ENCODE data around the gene BAIAP2. TPM values are rescaled to one million over a fixed set of nuclear protein-coding genes. Genes with fewer than 3 reads are reported as not detected.

The BAIAP2 gene
- total RNA-seq, 1 donor from 2014 or later, result 14.4 TPM

DNA sequence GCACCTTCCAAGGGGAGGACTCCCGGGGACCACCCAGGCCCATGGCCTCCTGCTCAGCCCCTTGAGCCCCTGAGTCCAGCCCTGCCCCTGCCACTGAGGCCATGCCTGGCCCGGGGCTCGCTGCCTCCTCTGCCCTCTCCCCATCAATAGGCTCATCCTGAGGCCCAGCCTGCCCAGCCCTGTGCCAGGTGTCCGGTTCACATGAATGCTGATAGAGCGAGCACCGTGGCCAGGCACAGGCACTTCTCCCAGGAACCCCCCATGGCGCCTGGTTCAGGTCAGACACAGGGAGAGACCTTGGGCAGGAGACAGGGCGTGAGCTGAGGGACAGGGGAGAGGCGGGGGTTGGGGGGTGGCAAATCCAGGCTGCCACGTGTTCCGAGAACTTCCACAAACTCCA, 127.5 kb downstream of the BAIAP2 start:
- no peaks in the 10 kb centered on the region for H3K9me3 ChIP-seq
- no peaks in the 10 kb centered on the region for H3K27me3 ChIP-seq
- H3K36me3 ChIP-seq, result no peaks in the 10 kb centered on the region
- TF ChIP-seq, protein P1, sequence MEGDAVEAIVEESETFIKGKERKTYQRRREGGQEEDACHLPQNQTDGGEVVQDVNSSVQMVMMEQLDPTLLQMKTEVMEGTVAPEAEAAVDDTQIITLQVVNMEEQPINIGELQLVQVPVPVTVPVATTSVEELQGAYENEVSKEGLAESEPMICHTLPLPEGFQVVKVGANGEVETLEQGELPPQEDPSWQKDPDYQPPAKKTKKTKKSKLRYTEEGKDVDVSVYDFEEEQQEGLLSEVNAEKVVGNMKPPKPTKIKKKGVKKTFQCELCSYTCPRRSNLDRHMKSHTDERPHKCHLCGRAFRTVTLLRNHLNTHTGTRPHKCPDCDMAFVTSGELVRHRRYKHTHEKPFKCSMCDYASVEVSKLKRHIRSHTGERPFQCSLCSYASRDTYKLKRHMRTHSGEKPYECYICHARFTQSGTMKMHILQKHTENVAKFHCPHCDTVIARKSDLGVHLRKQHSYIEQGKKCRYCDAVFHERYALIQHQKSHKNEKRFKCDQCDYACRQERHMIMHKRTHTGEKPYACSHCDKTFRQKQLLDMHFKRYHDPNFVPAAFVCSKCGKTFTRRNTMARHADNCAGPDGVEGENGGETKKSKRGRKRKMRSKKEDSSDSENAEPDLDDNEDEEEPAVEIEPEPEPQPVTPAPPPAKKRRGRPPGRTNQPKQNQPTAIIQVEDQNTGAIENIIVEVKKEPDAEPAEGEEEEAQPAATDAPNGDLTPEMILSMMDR (IDR thresholded peaks at IDR 0.05), result no peak
- intact Hi-C loops (cut with DNase I), result no loop called here
- no peak for DNase-seq (ENCODE audit: low spot score in 2 of 2)
- no peak overlapping the region for H3K27ac ChIP-seq
- no peak overlapping the region for H3K4me3 ChIP-seq
- H3K4me1 ChIP-seq, result peaks cover 3% of the 10 kb centered on the region in 2 donors

DNA sequence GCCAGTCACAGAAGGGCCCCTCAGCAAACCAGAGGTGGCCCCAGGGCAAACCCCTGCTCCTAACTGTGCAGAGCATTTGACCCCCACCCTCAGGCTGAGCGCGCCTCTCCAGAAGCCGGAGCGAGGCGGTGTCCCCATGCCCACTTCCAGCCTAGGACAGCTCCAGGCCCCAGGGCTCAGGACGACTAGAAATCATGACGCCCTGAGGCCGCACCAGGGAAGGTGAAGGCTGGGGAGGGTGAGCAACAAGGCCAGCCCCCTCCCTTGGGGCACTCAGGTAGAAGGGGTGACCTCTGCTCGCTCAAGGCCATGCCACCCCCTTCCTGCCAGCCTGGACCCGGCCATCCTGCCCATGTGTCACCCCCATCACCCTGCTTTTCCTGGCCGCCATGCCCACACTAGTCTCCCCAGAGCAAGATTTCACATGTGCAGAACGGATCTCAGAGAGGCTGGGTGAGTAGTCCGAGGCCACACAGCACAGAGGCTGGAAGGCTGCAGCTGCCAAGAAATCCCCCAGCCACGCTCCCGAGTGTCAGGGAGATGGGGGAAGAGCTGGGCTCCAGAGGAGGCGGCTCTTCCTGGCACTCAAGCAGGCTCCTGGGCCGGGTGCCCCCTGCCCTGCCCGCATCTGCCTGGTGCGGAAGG, 128.2 kb downstream of the BAIAP2 start:
- TF ChIP-seq, protein P1 (IDR thresholded peaks at IDR 0.05), result no peak
- no peak overlapping the region for H3K4me3 ChIP-seq
- H3K4me1 ChIP-seq, result peaks cover 3% of the 10 kb centered on the region in 2 donors
- no peak overlapping the region for H3K27ac ChIP-seq
- H3K27me3 ChIP-seq, result no peaks in the 10 kb centered on the region
- no peaks in the 10 kb centered on the region for H3K9me3 ChIP-seq
- no peaks in the 10 kb centered on the region for H3K36me3 ChIP-seq
- intact Hi-C loops (cut with DNase I), result no loop called here
- DNase-seq (ENCODE audit: low spot score in 2 of 2), result no peak

DNA sequence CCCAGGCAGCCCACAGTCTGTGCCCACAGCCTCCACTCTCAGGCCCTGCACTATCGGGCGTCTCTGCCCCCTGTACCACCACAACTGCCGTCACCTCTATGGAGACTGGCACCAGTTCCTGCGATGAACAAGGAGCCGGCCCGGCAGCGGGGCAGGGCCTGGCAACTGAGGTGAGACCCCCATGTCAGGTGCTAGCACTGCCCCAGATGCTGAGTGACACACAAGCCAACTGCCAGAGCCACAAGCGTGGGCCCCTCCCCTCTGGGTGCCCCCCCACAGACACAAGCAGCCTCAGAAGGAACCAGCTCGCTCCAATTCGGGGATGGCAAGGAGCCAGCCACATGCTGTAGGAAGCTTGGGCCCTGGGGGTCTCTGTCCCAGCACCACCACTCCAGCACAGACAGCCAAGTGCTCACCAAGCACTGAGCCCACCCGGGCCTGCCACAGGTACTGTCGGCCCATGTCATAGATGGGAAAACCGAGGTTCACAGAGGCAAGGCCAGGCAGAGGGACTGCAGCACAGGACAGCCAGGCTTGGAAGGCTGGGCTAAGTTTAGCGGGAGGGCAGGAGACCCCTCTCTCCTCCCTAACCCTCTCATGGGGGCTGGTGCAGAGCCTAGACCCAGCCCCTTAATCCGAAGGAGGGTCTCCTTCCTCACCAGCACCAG, 128.9 kb downstream of the BAIAP2 start:
- H3K36me3 ChIP-seq, result no peaks in the 10 kb centered on the region
- H3K9me3 ChIP-seq, result no peaks in the 10 kb centered on the region
- peaks cover 3% of the 10 kb centered on the region in 2 donors for H3K4me1 ChIP-seq
- no peak overlapping the region for H3K4me3 ChIP-seq
- intact Hi-C loops (cut with DNase I), result no loop called here
- TF ChIP-seq, protein P1 (IDR thresholded peaks at IDR 0.05), result no peak
- no peak for DNase-seq (ENCODE audit: low spot score in 2 of 2)
- no peaks in the 10 kb centered on the region for H3K27me3 ChIP-seq
- no peak overlapping the region for H3K27ac ChIP-seq

DNA sequence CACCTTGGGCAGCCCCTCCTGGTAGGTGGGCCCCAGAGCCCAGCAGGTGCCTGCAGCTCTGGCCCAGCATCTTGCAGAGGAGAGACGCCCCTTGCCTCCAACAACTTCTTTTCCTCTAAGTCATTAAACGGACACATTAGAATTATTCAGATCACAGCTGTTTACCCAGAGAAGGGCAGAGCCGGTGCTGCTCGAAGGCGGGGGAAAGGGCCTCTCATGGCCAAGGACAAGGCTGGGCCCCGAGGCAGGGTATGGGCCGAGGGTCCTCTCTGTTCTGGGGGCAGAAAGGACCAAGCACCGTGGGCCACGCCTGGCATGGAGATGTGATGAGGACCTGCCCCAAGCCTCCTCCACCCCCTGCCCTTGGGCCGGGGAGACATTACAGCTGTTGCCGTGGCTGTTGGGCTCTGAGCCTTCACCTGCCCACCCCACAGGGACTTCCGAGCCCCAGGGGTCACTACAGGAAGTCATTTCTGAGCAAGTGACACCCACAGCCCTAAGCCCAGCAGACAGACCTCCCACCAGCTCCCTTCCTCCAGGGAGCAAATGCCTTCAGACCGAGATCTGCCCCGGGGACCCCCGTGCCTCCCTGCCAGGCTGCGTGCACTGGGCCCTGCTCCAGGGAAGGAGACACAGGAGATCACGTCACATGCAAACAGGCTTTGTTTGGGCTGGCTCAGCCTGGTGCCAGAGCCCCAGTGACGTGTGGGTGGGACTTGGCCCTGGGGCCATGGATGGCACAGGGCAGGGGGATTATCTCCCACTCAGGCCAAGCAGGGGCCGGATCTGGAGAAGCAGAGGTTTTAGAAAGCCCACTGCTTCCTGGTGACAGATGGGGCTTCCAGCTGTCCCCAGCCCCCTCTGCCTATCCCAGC, 129.7 kb downstream of the BAIAP2 start:
- no peak for DNase-seq (ENCODE audit: low spot score in 2 of 2)
- Histone ChIP-seq H3K27me3 (no peaks in the 10 kb centered on the region), H3K4me3 (peak overlapping the region in 1 of 2 donors; percentile 67), H3K27ac (peak overlapping the region; percentile 5 to 33), H3K4me1 (peaks cover 3% of the 10 kb centered on the region in 2 donors), H3K9me3 (no peaks in the 10 kb centered on the region), H3K36me3 (no peaks in the 10 kb centered on the region)
- TF ChIP-seq, protein P1 (IDR thresholded peaks at IDR 0.05), result no peak
- intact Hi-C loops (cut with DNase I), result no loop called here

DNA sequence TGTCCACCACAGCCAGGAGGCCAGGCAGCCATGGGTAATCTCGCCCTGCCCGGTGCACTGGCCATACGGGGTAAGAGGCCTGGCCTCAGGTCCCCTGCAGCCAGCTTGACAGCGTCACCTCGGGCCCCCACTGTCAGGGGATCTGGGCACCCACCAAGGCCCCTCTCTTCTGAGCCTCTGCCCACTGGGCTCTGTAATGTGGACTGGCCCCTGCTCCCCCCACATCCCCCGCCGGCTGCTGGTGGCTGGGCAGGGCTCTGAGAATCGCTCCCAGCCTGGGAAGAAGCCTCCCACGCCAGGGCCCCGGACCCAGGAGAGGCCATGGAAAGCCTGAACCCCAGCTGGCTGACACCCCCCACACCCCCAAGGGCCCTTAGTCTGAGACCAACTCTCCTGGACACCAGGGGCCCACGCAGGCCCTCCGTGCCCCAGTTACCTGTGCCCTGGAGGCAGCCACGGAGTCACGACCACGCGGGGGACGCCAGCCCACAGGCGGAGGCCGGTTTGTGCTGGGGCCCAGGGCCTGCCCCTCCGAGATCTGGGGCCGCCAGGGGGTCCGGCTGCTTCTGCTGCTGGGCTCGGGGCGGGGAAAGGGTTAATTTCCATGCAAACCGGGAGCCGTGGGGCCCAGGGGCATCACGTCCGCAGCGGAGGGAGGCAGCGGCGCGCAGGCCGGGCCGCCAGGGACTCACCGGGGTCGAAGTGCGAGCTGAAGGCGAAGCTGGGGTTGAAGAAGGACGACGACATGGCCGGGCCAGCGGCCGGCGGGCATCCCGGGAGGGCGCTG, 130.5 kb downstream of the BAIAP2 start, which contains the start of gene PVALEF:
Gene PVALEF, plus strand, starts transcription at position 262 of the 787 bp plus-strand sequence. CDS start 15,720 bp downstream, outside the sequence.
- TF ChIP-seq, protein P1 (IDR thresholded peaks at IDR 0.05), result no peak
- Histone ChIP-seq H3K36me3 (no peaks in the 10 kb centered on the region), H3K27me3 (no peaks in the 10 kb centered on the region), H3K4me1 (peaks cover 3% of the 10 kb centered on the region in 2 donors), H3K27ac (peak within 1 kb of the TSS; percentile 5 to 33), H3K9me3 (no peaks in the 10 kb centered on the region), H3K4me3 (peak within 1 kb of the TSS; percentile 25 to 67)
- DNase-seq (ENCODE audit: low spot score in 2 of 2), result no peak
- intact Hi-C loops (cut with DNase I), result no loop called here

All from ascending aorta (tissue), 2 donors.